Adrenal gland (tissue), 12 donors: ENCODE data around the gene GORAB. TPM values are rescaled to one million over a fixed set of nuclear protein-coding genes. Genes with fewer than 3 reads are reported as not detected.

Experiments
- DNase-seq, 7 donors: peaks; one replicate each; pipeline ENCODE4 v3.0.0-alpha.2; 2019 to 2020
- H3K27ac ChIP-seq, 5 donors: fragments of 200-600 bp; sonication (generic) in 4 of 5; 1 replicate in 3 of 5; 2 replicates in 2 of 5; pipeline versions ENCODE4 v1.5.1 to v1.8.0; 2016 to 2020; ENCODE audit warnings: mild to moderate bottlenecking in 1 of 5
- H3K27me3 ChIP-seq: fragments of 200-600 bp; 2 replicates; pipeline ENCODE4 v1.8.0; 2021
- H3K36me3 ChIP-seq, 2 donors: fragments of 200-600 bp; replicated peaks in 1 of 2; 1 replicate in 1 of 2; 2 replicates in 1 of 2; pipeline versions ENCODE4 v1.5.1 to v1.8.0; 2018 to 2022
- H3K4me1 ChIP-seq, 2 donors: fragments of 200-600 bp; replicated peaks in 1 of 2; 1 replicate in 1 of 2; 2 replicates in 1 of 2; pipeline versions ENCODE4 v1.5.1 to v1.8.0; 2018 to 2021
- H3K4me3 ChIP-seq, 4 donors: fragments of 200-600 bp; sonication (generic) in 3 of 4; one replicate each; pipeline ENCODE4 v1.5.1; 2016 to 2018
- H3K9me3 ChIP-seq, 3 donors: fragments of 200-600 bp; sonication (generic) in 1 of 3; replicated peaks in 1 of 3; 1 replicate in 2 of 3; 2 replicates in 1 of 3; pipeline versions ENCODE4 v1.5.1 to v1.8.0; 2016 to 2021
- POLR2A ChIP-seq, 2 donors: fragments of 450-650 bp; IDR thresholded peaks; one replicate each; pipeline ENCODE4 v1.6.1; 2017; ENCODE audit warnings: antibody characterized with exemption in 2 of 2, mild to moderate bottlenecking in 2 of 2, moderate library complexity in 1 of 2
- WGBS, 4 donors: extraction: QIAGEN DNeasy Blood & Tissue Kit in 2 of 4; methylation state at CpG; one replicate each; pipeline versions ENCODE4 v1.1.5 to v1.1.7; 2013 to 2017; 5-methylcytosine and 5-hydroxymethylcytosine counted together
- intact Hi-C, 2 donors: fragments of 100-400 bp; cut with DNase I; formaldehyde crosslinking; loops; one replicate each; pipeline versions ENCODE4 v1.14.1 to v1.15.0; 2022 to 2023
- polyA plus RNA-seq, 3 donors: library from polyadenylated mRNA; stranded (reverse); fragments of 200-250 nt in 2 of 3; fragments of 350-450 nt in 1 of 3; fragmentation: Illumina TruSeq in 1 of 3; extraction: RNeasy Lipid Tissue Mini Kit (QIAGEN cat#74804) in 1 of 3; gene quantifications; one replicate each; pipeline ENCODE4 v1.2.3, GENCODE V29; 2013 to 2014
- total RNA-seq, 9 donors: library from RNA; depleted of rRNA in 4 of 9; stranded (reverse); fragments of >200 nt in 4 of 9; fragments of 120-200 nt in 1 of 9; fragmentation: NEBNext Ultra II Directional in 1 of 9; extraction: Animal tissue kit (Norgen Biotek cat#: 25700) in 1 of 9; gene quantifications; one replicate each; pipeline versions ENCODE4 v1.1.0 to v1.2.4, GENCODE V29; 2013 to 2023
- TF ChIP-seq, protein P1 (sequence below), 6 experiments: fragments of 450-650 bp in 4 of 6; fragments of 200-600 bp in 2 of 6; sonication (generic) in 1 of 6; IDR thresholded peaks; 1 replicate in 5 of 6; 2 replicates in 1 of 6; pipeline versions ENCODE4 v1.5.1 to v1.8.0; 2016 to 2021; ENCODE audit warnings: antibody characterized with exemption in 6 of 6, mild to moderate bottlenecking in 2 of 6, moderate library complexity in 1 of 6
- donor health status: healthy with polysubstance abuse.
- donor health status: Bipolar disorder and iron deficiency.
- donor health status: DM: yes; HTN: yes; CAD: no.
- donor health status: DM: no; HTN: no; CAD: no.
- donor health status: DM: no; HTN: no; CAD: no.
- donor health status: DM: yes; HTN: yes; CAD: no.

The GORAB gene
- total and polyA plus RNA-seq, 12 donors, result 9.1 to 25.9 (median 15.9) TPM

DNA sequence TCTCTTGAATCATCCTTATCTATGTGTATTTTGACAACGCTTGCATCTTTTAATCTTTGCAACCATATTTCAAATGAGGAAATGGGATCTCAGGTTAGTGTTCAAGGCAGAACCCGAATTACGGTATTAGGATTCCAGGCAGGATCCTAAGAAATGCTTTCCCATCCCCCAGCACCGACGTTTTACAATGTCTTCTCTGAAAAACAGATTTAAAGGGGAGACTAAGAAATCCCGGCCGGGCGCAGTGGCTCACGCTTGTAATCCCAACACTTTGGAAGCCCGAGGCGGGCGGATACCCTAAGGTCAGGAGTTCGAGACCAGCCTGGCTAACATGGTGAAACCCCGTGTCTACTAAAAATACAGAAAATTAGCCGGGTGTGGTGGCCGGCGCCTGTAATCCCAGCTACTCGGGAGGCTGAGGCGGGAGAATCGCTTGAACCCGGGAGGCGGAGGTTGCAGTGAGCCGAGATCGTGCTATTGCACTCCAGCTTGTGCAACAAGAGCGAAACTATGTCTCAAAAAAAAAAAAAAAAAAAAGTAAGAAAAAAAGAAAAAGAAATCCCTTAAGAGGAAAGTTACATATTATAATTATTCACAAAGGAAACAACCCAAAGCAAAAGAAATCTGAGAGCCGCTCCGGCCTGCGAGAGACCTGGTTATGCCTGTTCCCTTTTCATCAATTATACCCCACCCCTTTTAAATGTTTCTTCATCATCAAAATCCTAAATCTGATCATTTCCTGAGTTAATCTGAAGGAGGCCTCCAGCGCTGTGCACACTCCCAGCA lies 801 bp upstream of the GORAB start:
- H3K27me3 ChIP-seq, result no peaks in the 10 kb centered on the region
- peak overlapping the region; percentile 80 to 99 (median 93) for H3K27ac ChIP-seq
- intact Hi-C loops, result no loop called here
- no peaks in the 10 kb centered on the region for H3K36me3 ChIP-seq
- 5 to 23% (median 10%) methylated on average over 25 to 29 of the region's 29 CpGs for WGBS, 4 donors
- DNase-seq, result peak; percentile 24 to 64 (median 42)
- peaks cover 24 to 34% of the 10 kb centered on the region in 2 donors for H3K4me1 ChIP-seq
- no peaks in the 10 kb centered on the region for H3K9me3 ChIP-seq
- H3K4me3 ChIP-seq, result peak overlapping the region; percentile 1 to 95 (median 80)
- no peak for TF ChIP-seq POLR2A (IDR thresholded peaks at IDR 0.05)
- TF ChIP-seq, protein P1, sequence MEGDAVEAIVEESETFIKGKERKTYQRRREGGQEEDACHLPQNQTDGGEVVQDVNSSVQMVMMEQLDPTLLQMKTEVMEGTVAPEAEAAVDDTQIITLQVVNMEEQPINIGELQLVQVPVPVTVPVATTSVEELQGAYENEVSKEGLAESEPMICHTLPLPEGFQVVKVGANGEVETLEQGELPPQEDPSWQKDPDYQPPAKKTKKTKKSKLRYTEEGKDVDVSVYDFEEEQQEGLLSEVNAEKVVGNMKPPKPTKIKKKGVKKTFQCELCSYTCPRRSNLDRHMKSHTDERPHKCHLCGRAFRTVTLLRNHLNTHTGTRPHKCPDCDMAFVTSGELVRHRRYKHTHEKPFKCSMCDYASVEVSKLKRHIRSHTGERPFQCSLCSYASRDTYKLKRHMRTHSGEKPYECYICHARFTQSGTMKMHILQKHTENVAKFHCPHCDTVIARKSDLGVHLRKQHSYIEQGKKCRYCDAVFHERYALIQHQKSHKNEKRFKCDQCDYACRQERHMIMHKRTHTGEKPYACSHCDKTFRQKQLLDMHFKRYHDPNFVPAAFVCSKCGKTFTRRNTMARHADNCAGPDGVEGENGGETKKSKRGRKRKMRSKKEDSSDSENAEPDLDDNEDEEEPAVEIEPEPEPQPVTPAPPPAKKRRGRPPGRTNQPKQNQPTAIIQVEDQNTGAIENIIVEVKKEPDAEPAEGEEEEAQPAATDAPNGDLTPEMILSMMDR (IDR thresholded peaks at IDR 0.05), result no peak

DNA sequence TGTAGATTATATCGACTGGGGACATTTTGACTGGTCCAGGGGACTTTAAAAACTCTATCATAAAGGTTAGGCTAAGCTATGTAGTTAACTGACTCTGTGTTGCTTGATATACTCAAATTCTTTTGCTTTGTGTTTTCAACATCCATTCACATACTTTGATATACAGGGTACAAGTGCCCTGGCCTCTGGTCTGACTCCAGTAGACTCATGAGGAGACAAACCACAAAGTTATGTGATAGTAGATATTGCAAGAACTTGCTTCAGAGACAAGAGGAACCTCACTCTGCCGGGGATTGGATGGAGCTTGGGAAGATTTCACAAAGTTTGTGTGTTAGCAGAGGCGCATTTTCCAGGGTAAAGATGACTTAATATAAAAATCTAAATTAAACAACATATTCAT lies 1.3 kb downstream of the GORAB start:
- no peak overlapping the region for H3K27ac ChIP-seq
- TF ChIP-seq, protein P1 (IDR thresholded peaks at IDR 0.05), result no peak
- no peak for TF ChIP-seq POLR2A (IDR thresholded peaks at IDR 0.05)
- no peaks in the 10 kb centered on the region for H3K27me3 ChIP-seq
- H3K4me1 ChIP-seq, result peaks cover 36 to 53% of the 10 kb centered on the region in 2 donors
- peak overlapping the region in 1 of 4 donors; percentile 89 for H3K4me3 ChIP-seq
- no peaks in the 10 kb centered on the region for H3K36me3 ChIP-seq
- no peaks in the 10 kb centered on the region for H3K9me3 ChIP-seq
- DNase-seq, result no peak
- intact Hi-C loops, result no loop called here
- WGBS, 4 donors, result 79 to 84% (median 83%) methylated on average over 3 of the region's 3 CpGs

DNA sequence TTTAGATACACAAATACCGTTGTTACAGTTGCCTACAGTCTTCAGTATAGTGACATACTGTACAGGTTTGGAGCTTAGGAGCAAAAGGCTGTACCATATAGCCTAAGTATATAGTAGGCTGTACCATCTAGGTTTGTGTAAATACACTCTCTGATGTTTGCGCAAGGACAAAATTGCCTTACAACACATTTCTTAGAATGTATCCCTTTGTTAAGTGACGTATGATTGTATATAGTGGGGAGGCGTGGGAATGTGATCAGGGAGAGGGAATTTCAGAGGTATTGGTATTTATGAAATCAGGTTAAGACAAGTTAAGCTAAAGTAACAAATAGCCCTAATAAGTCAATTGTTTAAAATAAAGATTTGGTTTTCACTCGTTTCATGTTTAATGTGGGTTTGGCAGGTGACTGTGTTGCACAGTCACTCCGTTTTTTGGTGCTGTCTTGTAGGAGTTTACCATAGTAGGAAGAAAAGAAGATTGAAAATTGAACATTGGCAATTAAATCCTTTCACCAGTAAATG lies 2.7 kb downstream of the GORAB start:
- 80 to 96% (median 92%) methylated on average over 6 of the region's 6 CpGs for WGBS, 4 donors
- intact Hi-C loops, result no loop called here
- Histone ChIP-seq H3K27ac (no peak overlapping the region), H3K27me3 (no peaks in the 10 kb centered on the region), H3K4me3 (no peak overlapping the region), H3K4me1 (peaks cover 38 to 58% of the 10 kb centered on the region in 2 donors), H3K36me3 (peaks cover 0 to 5% of the 10 kb centered on the region in 2 donors), H3K9me3 (no peaks in the 10 kb centered on the region)
- DNase-seq, result no peak
- TF ChIP-seq POLR2A (IDR thresholded peaks at IDR 0.05), result no peak
- TF ChIP-seq, protein P1 (IDR thresholded peaks at IDR 0.05), result no peak

DNA sequence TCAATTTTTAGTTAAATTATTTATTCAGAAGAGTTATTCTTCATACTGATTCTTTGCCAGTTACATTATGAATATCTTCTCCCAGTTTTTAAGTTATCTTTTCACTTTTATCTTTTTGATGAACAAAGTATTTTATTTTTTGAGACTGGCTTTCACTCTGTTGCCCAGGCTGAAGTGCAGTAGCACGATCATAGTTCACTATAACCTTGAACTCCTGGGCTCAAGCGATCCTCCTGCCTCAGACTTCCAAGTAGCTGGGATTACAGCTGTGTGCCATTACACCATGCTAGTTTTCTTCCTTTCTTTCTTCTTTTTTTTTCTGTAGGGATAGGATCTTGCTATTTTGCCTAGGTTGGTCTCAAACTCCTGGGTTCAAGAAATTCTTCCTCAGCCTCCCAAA lies 3.5 kb downstream of the GORAB start:
- Histone ChIP-seq H3K27me3 (no peaks in the 10 kb centered on the region), H3K36me3 (peaks cover 0 to 7% of the 10 kb centered on the region in 2 donors), H3K4me1 (peaks cover 38 to 56% of the 10 kb centered on the region in 2 donors), H3K9me3 (no peaks in the 10 kb centered on the region), H3K27ac (no peak overlapping the region), H3K4me3 (no peak overlapping the region)
- peak in 2 of 7 donors; percentile 17 to 35 for DNase-seq
- WGBS, 4 donors, result 39 to 55% (median 46%) methylated on average over 2 of the region's 2 CpGs
- no peak for TF ChIP-seq POLR2A (IDR thresholded peaks at IDR 0.05)
- TF ChIP-seq, protein P1 (IDR thresholded peaks at IDR 0.05), result no peak
- intact Hi-C loops, result no loop called here
